Left renal cortex interstitium (tissue), 4 donors: ENCODE data around the gene CHN1. TPM values are rescaled to one million over a fixed set of nuclear protein-coding genes. Genes with fewer than 3 reads are reported as not detected.

Source experiments
- DNase-seq, 4 donors: peaks; one replicate each; pipeline ENCODE4 v3.0.0-alpha.2; 2013; ENCODE audit warnings: low read depth in 4 of 4, low spot score in 2 of 4, missing footprints in 1 of 4
- polyA plus RNA-seq, 4 donors: library from polyadenylated mRNA; unstranded; fragments of 120-200 nt; gene quantifications; one replicate each; pipeline ENCODE4 v1.2.1, GENCODE V29; 2013; ENCODE audit not compliant: insufficient read length in 4 of 4

CHN1 gene
- polyA plus RNA-seq, 4 donors = 21.1 to 29.1 (median 26.8) TPM

GRCh38 chr2:174878537-174879147 lies 126.5 kb downstream of the CHN1 start:
- no peak for DNase-seq

GRCh38 chr2:174877751-174878150 lies 127.4 kb downstream of the CHN1 start:
- DNase-seq = no peak

GRCh38 chr2:174877301-174877700 lies 127.9 kb downstream of the CHN1 start:
- no peak for DNase-seq

- no peak for DNase-seq
Measured at GRCh38 chr2:174874085-174874484, 131.1 kb downstream of the CHN1 start.

- DNase-seq = no peak
Measured at GRCh38 chr2:174873471-174873870, 131.7 kb downstream of the CHN1 start.

GRCh38 chr2:174870787-174871186 lies 134.4 kb downstream of the CHN1 start:
- DNase-seq = no peak

GRCh38 chr2:174868878-174869277 lies 136.3 kb downstream of the CHN1 start:
- no peak for DNase-seq

- no peak for DNase-seq
Measured at GRCh38 chr2:174866421-174866820, 138.8 kb downstream of the CHN1 start.

- no peak for DNase-seq
Measured at GRCh38 chr2:174863183-174863582, 142.0 kb downstream of the CHN1 start.

GRCh38 chr2:174859563-174860169 lies 145.5 kb downstream of the CHN1 start:
- no peak for DNase-seq

GRCh38 chr2:174858745-174859144 lies 146.4 kb downstream of the CHN1 start:
- DNase-seq = no peak

- DNase-seq = no peak
Measured at GRCh38 chr2:174856447-174856846, 148.7 kb downstream of the CHN1 start.

GRCh38 chr2:174846941-174847938 lies 157.9 kb downstream of the CHN1 start:
- peak in 1 of 4 donors; percentile 55 for DNase-seq

GRCh38 chr2:174846218-174846617 lies 159.0 kb downstream of the CHN1 start:
- DNase-seq = no peak

GRCh38 chr2:174844295-174844708 lies 160.9 kb downstream of the CHN1 start:
- DNase-seq = no peak

- DNase-seq = no peak
Measured at GRCh38 chr2:174842496-174842895, 162.7 kb downstream of the CHN1 start.

GRCh38 chr2:174841936-174842335 lies 163.2 kb downstream of the CHN1 start:
- no peak for DNase-seq

GRCh38 chr2:174841350-174841749 lies 163.8 kb downstream of the CHN1 start:
- no peak for DNase-seq

- no peak for DNase-seq
Measured at GRCh38 chr2:174840436-174840835, 164.7 kb downstream of the CHN1 start.

GRCh38 chr2:174839662-174840061 lies 165.5 kb downstream of the CHN1 start:
- no peak for DNase-seq

- no peak for DNase-seq
Measured at GRCh38 chr2:174836995-174837390, 168.2 kb downstream of the CHN1 start.
